GM21529 (cell line): ENCODE results near the gene LAMP1.
"Not testable (repeated sequence)": the region's sequence is repeated elsewhere in the genome, so short reads cannot be mapped to it uniquely, and the experiment has no call there.

Experiments used
- ATAC-seq: cut with Tn5 transposase; IDR thresholded peaks from one replicate; pipeline ENCODE4 v1.9.1; 2021; ENCODE audit not compliant: unreplicated experiment

The LAMP1 gene

GRCh38 chr13:113354831-113355610, 58.0 kb downstream of the LAMP1 start:
- ATAC-seq: no peak

- no peak for ATAC-seq
Measured at GRCh38 chr13:113355621-113356020, 58.6 kb downstream of the LAMP1 start.

GRCh38 chr13:113356596-113356995, 59.6 kb downstream of the LAMP1 start:
- ATAC-seq: no peak

GRCh38 chr13:113357529-113357928, 60.5 kb downstream of the LAMP1 start:
- ATAC-seq: no peak

- ATAC-seq: no peak
Measured at GRCh38 chr13:113358653-113359190, 61.7 kb downstream of the LAMP1 start.

- ATAC-seq: no peak
Measured at GRCh38 chr13:113359571-113359970, 62.5 kb downstream of the LAMP1 start.

- ATAC-seq: no peak
Measured at GRCh38 chr13:113360446-113360845, 63.4 kb downstream of the LAMP1 start.

- no peak for ATAC-seq
Measured at GRCh38 chr13:113361406-113361805, 64.4 kb downstream of the LAMP1 start.

GRCh38 chr13:113364311-113364889, 67.4 kb downstream of the LAMP1 start:
- ATAC-seq: no peak

- ATAC-seq: no peak
Measured at GRCh38 chr13:113364901-113365582, 68.0 kb downstream of the LAMP1 start.

GRCh38 chr13:113365583-113365970, 68.5 kb downstream of the LAMP1 start:
- no peak for ATAC-seq

GRCh38 chr13:113365971-113366588, 69.0 kb downstream of the LAMP1 start:
- no peak for ATAC-seq

GRCh38 chr13:113367020-113367560, 70.1 kb downstream of the LAMP1 start:
- ATAC-seq: no peak

- no peak for ATAC-seq
Measured at GRCh38 chr13:113367771-113368170, 70.7 kb downstream of the LAMP1 start.

GRCh38 chr13:113368353-113368752, 71.3 kb downstream of the LAMP1 start:
- not testable (repeated sequence) for ATAC-seq

GRCh38 chr13:113369189-113369588, 72.2 kb downstream of the LAMP1 start:
- ATAC-seq: no peak

GRCh38 chr13:113369881-113370280, 72.8 kb downstream of the LAMP1 start:
- ATAC-seq: no peak

GRCh38 chr13:113371061-113371460, 74.0 kb downstream of the LAMP1 start:
- ATAC-seq: no peak

GRCh38 chr13:113371701-113372100, 74.7 kb downstream of the LAMP1 start:
- not testable (repeated sequence) for ATAC-seq
